ENCODE results near the gene PAH. TPM values are rescaled to one million over a fixed set of nuclear protein-coding genes. Genes with fewer than 3 reads are reported as not detected.

PAH gene
- total RNA-seq, 4 donors from 2014 or later: not detected

DNA sequence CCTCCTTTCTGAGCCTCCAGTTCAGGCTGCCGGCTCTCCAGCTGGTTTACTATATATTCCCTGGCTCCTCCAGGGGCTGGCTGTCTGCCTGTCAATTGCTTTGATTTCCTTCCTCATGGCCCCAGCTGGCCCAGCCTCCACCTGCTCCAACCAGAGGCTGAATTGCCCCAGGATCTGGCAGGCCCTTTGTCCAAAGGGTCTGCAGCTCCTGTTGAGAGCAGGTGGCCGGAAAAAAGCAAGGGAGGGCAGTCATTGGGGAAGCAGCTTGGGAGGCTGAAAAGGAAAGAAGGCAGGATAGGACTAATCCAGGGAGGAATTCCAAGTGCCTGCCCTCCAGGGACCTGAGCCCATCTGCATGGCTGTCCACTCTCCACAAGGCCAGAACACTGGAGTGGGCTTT, 25.3 kb downstream of the PAH start:
- TF ChIP-seq POLR2AphosphoS5 (IDR thresholded peaks at IDR 0.05): no peak
- no peak for TF ChIP-seq EP300 (IDR thresholded peaks at IDR 0.05)
- TF ChIP-seq, protein P1, sequence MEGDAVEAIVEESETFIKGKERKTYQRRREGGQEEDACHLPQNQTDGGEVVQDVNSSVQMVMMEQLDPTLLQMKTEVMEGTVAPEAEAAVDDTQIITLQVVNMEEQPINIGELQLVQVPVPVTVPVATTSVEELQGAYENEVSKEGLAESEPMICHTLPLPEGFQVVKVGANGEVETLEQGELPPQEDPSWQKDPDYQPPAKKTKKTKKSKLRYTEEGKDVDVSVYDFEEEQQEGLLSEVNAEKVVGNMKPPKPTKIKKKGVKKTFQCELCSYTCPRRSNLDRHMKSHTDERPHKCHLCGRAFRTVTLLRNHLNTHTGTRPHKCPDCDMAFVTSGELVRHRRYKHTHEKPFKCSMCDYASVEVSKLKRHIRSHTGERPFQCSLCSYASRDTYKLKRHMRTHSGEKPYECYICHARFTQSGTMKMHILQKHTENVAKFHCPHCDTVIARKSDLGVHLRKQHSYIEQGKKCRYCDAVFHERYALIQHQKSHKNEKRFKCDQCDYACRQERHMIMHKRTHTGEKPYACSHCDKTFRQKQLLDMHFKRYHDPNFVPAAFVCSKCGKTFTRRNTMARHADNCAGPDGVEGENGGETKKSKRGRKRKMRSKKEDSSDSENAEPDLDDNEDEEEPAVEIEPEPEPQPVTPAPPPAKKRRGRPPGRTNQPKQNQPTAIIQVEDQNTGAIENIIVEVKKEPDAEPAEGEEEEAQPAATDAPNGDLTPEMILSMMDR (IDR thresholded peaks at IDR 0.05): no peak
- TF ChIP-seq POLR2A (IDR thresholded peaks at IDR 0.05; ENCODE audit: low read depth): no peak
- intact Hi-C loops (cut with DNase I): no loop called here
- WGBS: 85% methylated on average over 2 of the region's 2 CpGs

DNA sequence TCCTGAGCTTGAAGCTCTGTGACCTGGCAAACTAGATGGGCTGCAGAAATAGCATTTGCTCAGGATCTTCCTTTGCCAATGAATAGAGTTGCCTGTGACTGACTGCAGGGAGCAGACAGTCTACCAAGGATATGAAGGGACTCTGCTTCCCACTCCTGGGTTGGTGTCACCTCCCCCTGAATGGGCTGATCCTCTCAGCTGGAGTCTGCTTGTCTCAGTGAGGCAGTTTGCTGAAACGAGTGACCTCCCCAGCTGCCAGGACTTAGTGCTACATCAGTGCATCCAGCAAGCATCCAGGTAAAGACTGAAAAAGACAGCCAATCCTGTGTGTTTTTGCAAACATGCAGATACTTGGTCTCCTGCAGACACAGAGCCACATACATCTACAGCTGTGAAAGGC, 28.5 kb downstream of the PAH start:
- 0% methylated on average over 1 of the region's 1 CpG for WGBS
- Histone ChIP-seq H3K9me3 (no peaks in the 10 kb centered on the region), H3K27ac (replicated peaks in 1 of 4) (no peak overlapping the region), H3K4me1 (no peaks in the 10 kb centered on the region), H3K27me3 (peaks cover 0 to 38% (median 0%) of the 10 kb centered on the region in 4 donors), H3K4me3 (no peak overlapping the region), H3K36me3 (no peaks in the 10 kb centered on the region)
- intact Hi-C loops (cut with DNase I): no loop called here
- DNase-seq (ENCODE audit: extremely low spot score): no peak
- no peak for TF ChIP-seq POLR2AphosphoS5 (IDR thresholded peaks at IDR 0.05)

More for the DNA sequence above, 25.3 kb downstream of the PAH start:
- Histone ChIP-seq H3K4me3 (no peak overlapping the region), H3K4me1 (no peaks in the 10 kb centered on the region), H3K9me3 (no peaks in the 10 kb centered on the region), H3K27me3 (peaks cover 0 to 13% (median 0%) of the 10 kb centered on the region in 4 donors), H3K36me3 (no peaks in the 10 kb centered on the region), H3K27ac (replicated peaks in 1 of 4) (no peak overlapping the region)
- DNase-seq (ENCODE audit: extremely low spot score): no peak

DNA sequence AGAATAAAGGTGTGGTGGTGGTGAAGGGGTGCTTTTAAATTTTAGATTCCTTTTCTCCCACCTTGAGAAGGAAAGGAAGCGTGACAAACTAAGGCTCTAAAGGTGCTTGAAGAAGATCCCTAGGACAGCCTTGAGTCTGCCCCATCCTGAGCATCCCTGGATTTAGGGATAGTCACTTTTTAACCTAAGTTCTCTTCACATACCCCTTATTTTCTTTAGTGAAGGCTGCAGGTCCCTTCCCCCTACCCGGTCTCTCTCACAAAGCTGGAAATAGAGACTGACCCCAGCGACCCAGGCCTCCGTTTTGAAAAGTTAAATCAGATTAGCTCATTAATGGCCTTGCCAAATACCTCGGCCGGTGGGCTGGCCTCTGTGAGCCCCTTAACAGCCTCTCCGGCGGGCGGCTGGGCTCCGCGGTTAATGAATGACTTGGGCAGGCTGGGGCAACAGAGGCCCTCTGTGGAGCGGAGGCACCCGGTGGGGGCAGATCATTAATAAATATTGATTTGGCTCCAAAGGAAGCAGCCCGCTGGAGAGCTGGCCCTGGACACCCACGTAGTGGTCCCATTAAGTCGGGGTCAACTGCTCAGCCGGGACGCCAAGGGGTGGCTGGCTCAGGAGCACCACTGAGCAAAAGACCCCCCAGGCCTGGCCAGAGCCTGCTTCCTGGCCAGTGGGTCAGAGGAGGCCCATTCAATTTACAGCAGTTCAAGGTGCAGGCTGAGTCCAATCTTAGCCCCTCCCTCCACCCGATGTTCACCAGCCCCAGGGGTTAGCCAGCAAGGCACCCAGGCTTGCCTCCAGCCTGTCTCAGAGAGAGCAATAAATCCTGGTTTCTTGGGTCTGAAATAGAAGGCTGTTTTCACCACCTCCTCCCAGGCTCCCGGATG, 31.8 kb downstream of the PAH start:
- DNase-seq (ENCODE audit: extremely low spot score): no peak
- 66% methylated on average over 15 of the region's 20 CpGs for WGBS
- H3K27ac ChIP-seq (replicated peaks in 1 of 4): no peak overlapping the region
- no peaks in the 10 kb centered on the region for H3K4me1 ChIP-seq
- intact Hi-C loops (cut with DNase I): no loop called here
- peaks cover 0 to 53% (median 0%) of the 10 kb centered on the region in 4 donors for H3K27me3 ChIP-seq
- TF ChIP-seq POLR2AphosphoS5 (IDR thresholded peaks at IDR 0.05) (no peak), POLR2A (IDR thresholded peaks at IDR 0.05; ENCODE audit: low read depth) (no peak), EP300 (IDR thresholded peaks at IDR 0.05) (no peak)
- TF ChIP-seq, protein P1 (IDR thresholded peaks at IDR 0.05): no peak
- no peak overlapping the region for H3K4me3 ChIP-seq
- H3K9me3 ChIP-seq: no peaks in the 10 kb centered on the region
- H3K36me3 ChIP-seq: no peaks in the 10 kb centered on the region

DNA sequence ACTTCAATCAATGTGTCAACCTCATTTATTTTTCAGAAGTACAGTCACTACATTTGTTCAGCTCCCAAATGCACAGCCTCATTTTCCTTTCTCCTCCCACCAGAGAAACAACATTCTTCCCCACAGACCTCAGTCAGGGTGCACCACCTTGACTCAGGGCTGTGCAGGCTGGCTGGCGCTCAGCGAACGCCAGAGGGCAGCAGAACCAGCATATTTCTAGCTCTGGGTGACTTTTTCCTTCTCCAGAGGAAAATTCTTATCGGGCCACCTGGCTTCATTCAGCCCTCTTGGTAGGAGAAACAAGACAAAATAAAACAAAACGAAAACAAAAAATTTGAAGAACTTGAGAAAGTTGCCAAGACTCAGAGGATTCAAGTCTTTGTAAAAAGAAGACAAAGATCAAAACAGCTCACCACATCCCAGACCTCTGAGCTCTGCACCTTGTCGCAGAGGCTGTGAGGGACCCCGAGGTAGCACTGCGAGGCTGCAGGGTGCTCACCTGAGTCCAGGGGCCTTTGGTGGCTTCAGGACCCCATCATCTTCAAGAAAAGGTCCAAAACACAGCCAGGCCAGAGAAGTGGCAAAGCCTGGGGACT, 33.7 kb downstream of the PAH start:
- DNase-seq (ENCODE audit: extremely low spot score): no peak
- H3K36me3 ChIP-seq: no peaks in the 10 kb centered on the region
- H3K9me3 ChIP-seq: no peaks in the 10 kb centered on the region
- H3K27me3 ChIP-seq: peaks cover 0 to 62% (median 0%) of the 10 kb centered on the region in 4 donors
- intact Hi-C loops (cut with DNase I): loop anchor here (5.0 kb wide), 1 partner anchor 664 kb away; no protein-coding TSS in a partner anchor
- 27% methylated on average over 8 of the region's 8 CpGs for WGBS
- TF ChIP-seq EP300 (IDR thresholded peaks at IDR 0.05): no peak
- TF ChIP-seq, protein P1 (IDR thresholded peaks at IDR 0.05): peak; percentile 55 to 79 (median 56)
- no peak overlapping the region for H3K4me3 ChIP-seq
- no peak overlapping the region for H3K27ac ChIP-seq (replicated peaks in 1 of 4)
- peaks cover 0 to 6% (median 2%) of the 10 kb centered on the region in 4 donors for H3K4me1 ChIP-seq

DNA sequence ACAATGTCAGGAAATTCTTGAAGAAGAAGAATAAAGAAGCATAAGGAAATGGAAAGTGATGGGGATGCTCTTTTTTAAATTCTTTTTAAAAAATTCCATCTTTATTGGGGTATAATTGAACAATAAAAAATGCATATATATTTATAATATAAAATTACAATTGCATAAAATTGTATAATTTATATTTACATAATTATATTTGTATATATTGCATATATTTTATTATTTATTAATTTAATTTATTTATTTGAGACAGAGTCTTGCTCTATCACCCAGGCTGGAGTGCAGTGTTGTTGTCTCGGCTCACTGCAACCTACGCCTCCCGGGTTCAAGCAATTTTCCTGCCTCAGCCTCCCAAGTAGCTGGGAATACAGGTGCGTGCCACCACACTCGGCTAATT, 36.3 kb downstream of the PAH start:
- H3K27ac ChIP-seq (replicated peaks in 1 of 4): no peak overlapping the region
- no peak for DNase-seq (ENCODE audit: extremely low spot score)
- intact Hi-C loops (cut with DNase I): loop anchor here (5.0 kb wide), 1 partner anchor 667 kb away; no protein-coding TSS in a partner anchor

More for the DNA sequence above, 36.3 kb downstream of the PAH start:
- no peaks in the 10 kb centered on the region for H3K36me3 ChIP-seq
- H3K4me3 ChIP-seq: no peak overlapping the region
- TF ChIP-seq EP300 (IDR thresholded peaks at IDR 0.05) (no peak), POLR2AphosphoS5 (IDR thresholded peaks at IDR 0.05) (no peak), POLR2A (IDR thresholded peaks at IDR 0.05; ENCODE audit: low read depth) (no peak)
- TF ChIP-seq, protein P1 (IDR thresholded peaks at IDR 0.05): no peak
- H3K9me3 ChIP-seq: no peaks in the 10 kb centered on the region
- 98% methylated on average over 5 of the region's 5 CpGs for WGBS
- H3K4me1 ChIP-seq: peaks cover 0 to 6% (median 2%) of the 10 kb centered on the region in 4 donors
- H3K27me3 ChIP-seq: peaks cover 0 to 57% (median 0%) of the 10 kb centered on the region in 4 donors

Data from esophagus muscularis mucosa (tissue), 4 donors.